ENCODE data around the gene CR2. TPM values are rescaled to one million over a fixed set of nuclear protein-coding genes. Genes with fewer than 3 reads are reported as not detected.
"Not testable (repeated sequence)": the region's sequence is repeated elsewhere in the genome, so short reads cannot be mapped to it uniquely, and the experiment has no call there.

The CR2 gene
- total RNA-seq, 4 donors from 2014 or later = not detected

GRCh38 chr1:207516729-207517128 is 62.6 kb downstream of the CR2 start:
- Histone ChIP-seq H3K4me3 (no peak overlapping the region), H3K4me1 (no peaks in the 10 kb centered on the region), H3K36me3 (no peaks in the 10 kb centered on the region), H3K27me3 (no peaks in the 10 kb centered on the region), H3K27ac (no peak overlapping the region), H3K9me3 (no peaks in the 10 kb centered on the region)
- TF ChIP-seq CTCF (IDR thresholded peaks at IDR 0.05) (no peak), POLR2A (IDR thresholded peaks at IDR 0.05) (no peak)
- DNase-seq = no peak
- intact Hi-C loops (cut with DNase I) = no loop called here

- intact Hi-C loops (cut with DNase I) = no loop called here
- TF ChIP-seq POLR2A (IDR thresholded peaks at IDR 0.05) (no peak), CTCF (IDR thresholded peaks at IDR 0.05) (no peak)
- no peak for DNase-seq
- H3K27ac ChIP-seq = no peak overlapping the region
- H3K4me3 ChIP-seq = no peak overlapping the region
- H3K27me3 ChIP-seq = no peaks in the 10 kb centered on the region
- no peaks in the 10 kb centered on the region for H3K9me3 ChIP-seq
- 56 to 71% methylated on average over 4 of the region's 4 CpGs for WGBS, 2 donors
- no peaks in the 10 kb centered on the region for H3K4me1 ChIP-seq
- H3K36me3 ChIP-seq = no peaks in the 10 kb centered on the region
These were observed 64.6 kb downstream of the CR2 start for GRCh38 chr1:207518608-207519236.

GRCh38 chr1:207519505-207520399 is 65.6 kb downstream of the CR2 start:
- 80 to 83% methylated on average over 23 of the region's 23 CpGs for WGBS, 2 donors

GRCh38 chr1:207520400-207521345 is 66.5 kb downstream of the CR2 start:
- H3K27ac ChIP-seq; DNase-seq; H3K27me3 ChIP-seq; H3K36me3 ChIP-seq; H3K4me1 ChIP-seq; H3K9me3 ChIP-seq; intact Hi-C loops (cut with DNase I); H3K4me3 ChIP-seq: not testable (repeated sequence)
- 79 to 88% methylated on average over 10 of the region's 10 CpGs for WGBS, 2 donors

More at GRCh38 chr1:207519505-207520399, 65.6 kb downstream of the CR2 start:
- H3K27ac ChIP-seq = no peak overlapping the region
- H3K4me1 ChIP-seq = no peaks in the 10 kb centered on the region
- H3K27me3 ChIP-seq = no peaks in the 10 kb centered on the region
- TF ChIP-seq CTCF (IDR thresholded peaks at IDR 0.05) = no peak
- TF ChIP-seq POLR2A (IDR thresholded peaks at IDR 0.05) = no peak
- H3K36me3 ChIP-seq = no peaks in the 10 kb centered on the region
- no peaks in the 10 kb centered on the region for H3K9me3 ChIP-seq
- intact Hi-C loops (cut with DNase I) = no loop called here
- no peak overlapping the region for H3K4me3 ChIP-seq
- DNase-seq = no peak

- H3K27me3 ChIP-seq; H3K36me3 ChIP-seq; H3K9me3 ChIP-seq; H3K27ac ChIP-seq; DNase-seq; H3K4me1 ChIP-seq; intact Hi-C loops (cut with DNase I); H3K4me3 ChIP-seq: not testable (repeated sequence)
- WGBS, 2 donors = 46% methylated on average over 2 of the region's 3 CpGs; no CpG with 5 or more reads in 1 of the 2 donors
These were observed 71.1 kb downstream of the CR2 start for GRCh38 chr1:207525239-207525638.

GRCh38 chr1:207528401-207528800 is 74.3 kb downstream of the CR2 start:
- H3K4me1 ChIP-seq; H3K36me3 ChIP-seq; H3K4me3 ChIP-seq; H3K9me3 ChIP-seq; intact Hi-C loops (cut with DNase I); DNase-seq; H3K27ac ChIP-seq; H3K27me3 ChIP-seq: not testable (repeated sequence)
- no CpG with 5 or more reads among the region's 1 CpG for WGBS, 2 donors

- DNase-seq; H3K9me3 ChIP-seq; H3K27me3 ChIP-seq; H3K36me3 ChIP-seq; H3K4me1 ChIP-seq; intact Hi-C loops (cut with DNase I); H3K4me3 ChIP-seq; H3K27ac ChIP-seq: not testable (repeated sequence)
- WGBS, 2 donors = no CpG with 5 or more reads among the region's 5 CpGs
These were observed 82.1 kb downstream of the CR2 start for GRCh38 chr1:207536263-207536662.
